Activated T-helper 1 cell treated with anti-CD3 and anti-CD28 coated beads, Interleukin-12 subunit alpha, Interleukin-12 subunit beta, Interleukin-2, Interleukin-4 antibody, amounts not matched to agents 30 ng/mL and 10 ng/mL and 1 ng/mL, durations not matched to agents 14 hours and 24 hours and 36 hours (primary cell): ENCODE data around the gene SHROOM3. TPM values are rescaled to one million over a fixed set of nuclear protein-coding genes. Genes with fewer than 3 reads are reported as not detected.

ENCODE experiments used
- DNase-seq: peaks from one replicate; pipeline ENCODE4 v3.0.0; 2021; ENCODE audit warnings: low spot score
- H3K27ac Mint-ChIP-seq: one replicate; pipeline ENCODE4 v1.8.0; 2021; ENCODE audit warnings: mild to moderate bottlenecking, mixed read lengths
- H3K27me3 Mint-ChIP-seq: one replicate; pipeline ENCODE4 v1.8.0; 2022; ENCODE audit warnings: mild to moderate bottlenecking, moderate library complexity, mixed read lengths; ENCODE audit not compliant: insufficient read depth
- H3K36me3 Mint-ChIP-seq: one replicate; pipeline ENCODE4 v1.8.0; 2021; ENCODE audit warnings: low read depth, mixed read lengths
- H3K4me1 Mint-ChIP-seq: one replicate; pipeline ENCODE4 v1.8.0; 2021; ENCODE audit warnings: low read depth, mixed read lengths
- H3K4me3 Mint-ChIP-seq: one replicate; pipeline ENCODE4 v1.8.0; 2021; ENCODE audit warnings: mild to moderate bottlenecking, moderate library complexity, mixed read lengths
- H3K9me3 Mint-ChIP-seq: one replicate; pipeline ENCODE4 v1.8.0; 2021; ENCODE audit warnings: mixed read lengths
- intact Hi-C: fragments of 100-400 bp; cut with micrococcal nuclease; formaldehyde crosslinking; loops from one replicate; pipeline ENCODE4 v1.15.1; 2024
- total RNA-seq: library from RNA; stranded (reverse); gene quantifications from 2 replicates; pipeline ENCODE4 v1.2.3, GENCODE V29; 2022

Gene SHROOM3
- total RNA-seq, 1 donor from 2014 or later: 0.05 TPM

DNA sequence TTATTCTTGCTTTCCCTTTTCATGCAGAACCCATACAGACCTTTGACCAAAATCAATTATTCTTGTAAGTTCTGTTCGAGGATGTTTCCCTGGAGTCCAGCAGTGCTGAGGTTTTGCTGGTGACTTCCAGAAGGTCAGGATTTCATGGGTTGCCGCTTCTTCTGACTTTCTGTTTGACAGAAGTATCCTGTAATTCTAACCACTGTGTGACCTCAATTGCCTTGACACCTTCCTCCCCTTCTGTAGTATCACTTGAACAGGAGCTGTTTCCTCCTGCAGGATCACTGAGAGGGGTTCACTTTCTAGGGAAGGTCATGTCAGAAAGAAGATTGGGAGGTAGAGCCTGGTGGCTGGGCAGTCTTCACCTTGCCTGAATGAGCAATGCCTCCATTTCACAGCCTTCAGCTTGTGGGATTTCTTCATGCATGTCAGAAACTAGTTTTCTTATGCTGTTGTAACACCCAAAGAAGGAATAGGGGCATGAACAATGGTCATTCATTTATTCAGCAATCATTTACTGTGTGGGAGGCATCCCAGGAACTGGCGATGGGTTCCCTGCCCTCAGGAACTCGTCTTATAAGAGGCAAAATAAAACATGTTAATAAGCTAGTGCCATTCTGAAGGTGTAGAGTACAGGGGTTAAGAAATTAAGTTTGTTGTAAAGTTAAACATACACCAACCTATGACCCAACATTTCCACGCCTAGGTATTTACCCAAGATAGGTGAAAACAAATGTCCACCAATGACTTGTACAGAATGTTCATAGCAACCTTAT, 257.0 kb downstream of the SHROOM3 start:
- Mint-ChIP-seq H3K36me3 (peaks cover 1% of the 10 kb centered on the region), H3K4me1 (peaks cover 28% of the 10 kb centered on the region), H3K9me3 (no peaks in the 10 kb centered on the region), H3K4me3 (no peak overlapping the region), H3K27ac (no peak overlapping the region), H3K27me3 (peaks cover 72% of the 10 kb centered on the region)
- intact Hi-C loops: no loop called here
- no peak for DNase-seq

DNA sequence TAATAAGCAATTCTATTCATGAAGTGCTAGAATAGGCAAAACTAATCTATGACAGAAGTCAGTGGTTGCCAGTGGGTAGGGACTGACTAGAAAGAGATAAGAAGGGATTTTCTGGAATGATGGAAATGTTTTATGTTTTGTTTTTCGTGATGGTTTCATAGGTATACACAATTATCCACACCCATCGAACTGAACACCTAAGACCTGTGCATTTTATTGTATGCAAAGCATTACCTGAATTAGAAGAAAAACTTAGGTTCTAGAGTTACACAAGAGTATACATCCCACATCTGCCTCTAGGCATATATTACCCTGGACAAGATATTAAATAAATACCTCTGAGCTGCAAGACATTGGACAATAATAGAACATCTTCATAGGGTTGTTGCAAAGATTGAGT, 257.7 kb downstream of the SHROOM3 start:
- Mint-ChIP-seq H3K9me3 (no peaks in the 10 kb centered on the region), H3K36me3 (peaks cover 1% of the 10 kb centered on the region), H3K4me1 (peaks cover 36% of the 10 kb centered on the region), H3K27ac (no peak overlapping the region), H3K27me3 (peaks cover 66% of the 10 kb centered on the region), H3K4me3 (no peak overlapping the region)
- DNase-seq: no peak
- intact Hi-C loops: no loop called here

DNA sequence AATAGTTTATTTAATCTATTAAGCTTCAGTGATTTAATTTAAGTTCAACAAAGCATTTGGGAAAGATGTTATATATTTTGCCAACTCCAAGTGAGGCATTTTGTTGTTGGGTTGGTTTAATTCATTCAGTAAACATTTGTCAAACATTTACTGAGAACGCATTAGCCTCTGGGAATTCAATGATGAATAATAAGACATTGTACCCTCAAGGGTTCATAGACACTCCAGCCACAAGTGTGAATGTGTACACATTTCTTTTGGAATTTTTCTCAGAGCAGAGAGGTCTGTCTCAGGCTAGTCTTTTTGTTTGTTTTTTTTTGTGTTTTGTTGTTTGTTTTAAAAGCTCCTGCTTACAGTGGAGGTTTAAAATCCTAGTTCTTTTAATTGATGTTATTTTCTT, 259.0 kb downstream of the SHROOM3 start:
- H3K4me3 Mint-ChIP-seq: no peak overlapping the region
- no peak overlapping the region for H3K27ac Mint-ChIP-seq
- DNase-seq: no peak
- H3K36me3 Mint-ChIP-seq: peaks cover 1% of the 10 kb centered on the region
- H3K27me3 Mint-ChIP-seq: peaks cover 53% of the 10 kb centered on the region
- H3K4me1 Mint-ChIP-seq: peaks cover 31% of the 10 kb centered on the region
- H3K9me3 Mint-ChIP-seq: no peaks in the 10 kb centered on the region
- intact Hi-C loops: no loop called here

DNA sequence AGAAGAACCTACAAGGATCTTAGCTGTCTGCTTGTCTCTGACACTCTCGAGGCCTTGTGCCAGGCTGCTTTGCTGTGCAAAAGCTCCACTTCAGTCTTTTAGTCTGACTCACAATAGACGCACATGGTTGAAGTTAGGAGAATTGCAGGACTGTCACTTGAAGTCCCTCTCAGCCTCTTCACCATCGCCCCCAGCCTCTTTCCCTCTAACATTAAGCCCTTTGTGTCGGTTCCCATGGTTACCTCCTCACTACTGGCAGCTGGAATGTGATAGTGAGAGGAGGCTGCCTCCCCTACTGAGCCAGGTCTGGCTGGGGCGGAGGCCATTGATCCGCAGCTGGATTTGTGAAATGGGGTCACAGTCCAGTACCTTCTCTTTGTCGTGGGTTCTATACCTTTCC, 261.1 kb downstream of the SHROOM3 start:
- Mint-ChIP-seq H3K9me3 (no peaks in the 10 kb centered on the region), H3K4me3 (no peak overlapping the region), H3K36me3 (no peaks in the 10 kb centered on the region), H3K27me3 (peaks cover 35% of the 10 kb centered on the region), H3K27ac (no peak overlapping the region), H3K4me1 (peaks cover 20% of the 10 kb centered on the region)
- intact Hi-C loops: no loop called here
- no peak for DNase-seq

DNA sequence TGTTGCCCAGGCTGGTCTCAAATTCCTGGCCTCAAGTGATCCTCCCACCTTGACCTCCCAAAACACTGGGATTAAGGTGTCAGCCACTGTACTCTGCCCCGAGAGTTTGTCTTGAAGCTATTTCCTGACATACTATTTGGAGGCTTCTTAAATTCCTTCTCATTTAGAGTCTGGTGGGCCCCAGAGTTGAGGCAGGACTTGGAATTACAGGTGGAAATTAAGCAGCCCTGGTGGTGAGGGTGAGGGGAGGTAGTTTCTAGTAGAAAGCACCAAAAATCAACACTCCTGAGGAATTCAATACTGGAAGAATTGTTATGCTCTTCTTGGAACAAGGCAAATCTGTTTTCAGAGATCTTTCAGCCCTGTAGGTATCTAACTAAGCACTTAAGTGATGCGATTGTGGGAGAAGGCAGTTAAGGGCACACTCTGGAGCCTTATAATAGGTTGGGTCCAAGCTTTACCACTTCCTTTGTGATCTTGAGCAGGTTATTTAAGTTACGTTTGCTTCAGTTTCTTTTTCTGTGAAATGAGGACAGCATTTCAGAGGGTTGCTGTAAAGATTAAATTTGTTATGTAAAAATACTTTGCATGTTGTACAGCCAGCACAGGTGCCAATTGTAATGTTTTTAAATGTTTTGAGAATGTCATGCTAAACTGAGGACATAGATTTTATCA, 262.2 kb downstream of the SHROOM3 start:
- H3K27ac Mint-ChIP-seq: no peak overlapping the region
- H3K4me3 Mint-ChIP-seq: peak overlapping the region; percentile 3
- intact Hi-C loops: no loop called here
- no peaks in the 10 kb centered on the region for H3K9me3 Mint-ChIP-seq
- no peaks in the 10 kb centered on the region for H3K36me3 Mint-ChIP-seq
- H3K4me1 Mint-ChIP-seq: peaks cover 10% of the 10 kb centered on the region
- DNase-seq: no peak
- peaks cover 24% of the 10 kb centered on the region for H3K27me3 Mint-ChIP-seq

DNA sequence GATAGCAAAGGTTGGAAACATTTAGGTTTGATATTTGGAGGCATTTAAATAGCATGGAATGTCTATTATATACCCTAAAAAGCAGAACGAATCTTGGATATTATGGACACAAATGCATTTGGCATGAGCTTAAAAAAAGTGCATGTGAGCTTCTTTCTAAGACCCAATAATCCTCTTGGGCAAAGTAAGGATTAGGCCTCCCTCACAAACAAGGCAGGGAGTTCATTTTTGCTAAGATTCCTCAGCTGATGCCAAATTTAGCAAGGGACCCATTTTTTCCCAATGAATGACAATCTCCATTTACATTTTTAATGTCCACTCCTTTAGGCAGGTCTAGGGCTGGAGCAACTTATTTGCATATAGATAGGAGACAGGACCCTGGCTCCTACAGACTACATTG, 263.1 kb downstream of the SHROOM3 start:
- H3K27ac Mint-ChIP-seq: no peak overlapping the region
- intact Hi-C loops: no loop called here
- H3K36me3 Mint-ChIP-seq: no peaks in the 10 kb centered on the region
- H3K9me3 Mint-ChIP-seq: no peaks in the 10 kb centered on the region
- peaks cover 10% of the 10 kb centered on the region for H3K4me1 Mint-ChIP-seq
- no peak for DNase-seq
- H3K4me3 Mint-ChIP-seq: no peak overlapping the region
- H3K27me3 Mint-ChIP-seq: peaks cover 19% of the 10 kb centered on the region

DNA sequence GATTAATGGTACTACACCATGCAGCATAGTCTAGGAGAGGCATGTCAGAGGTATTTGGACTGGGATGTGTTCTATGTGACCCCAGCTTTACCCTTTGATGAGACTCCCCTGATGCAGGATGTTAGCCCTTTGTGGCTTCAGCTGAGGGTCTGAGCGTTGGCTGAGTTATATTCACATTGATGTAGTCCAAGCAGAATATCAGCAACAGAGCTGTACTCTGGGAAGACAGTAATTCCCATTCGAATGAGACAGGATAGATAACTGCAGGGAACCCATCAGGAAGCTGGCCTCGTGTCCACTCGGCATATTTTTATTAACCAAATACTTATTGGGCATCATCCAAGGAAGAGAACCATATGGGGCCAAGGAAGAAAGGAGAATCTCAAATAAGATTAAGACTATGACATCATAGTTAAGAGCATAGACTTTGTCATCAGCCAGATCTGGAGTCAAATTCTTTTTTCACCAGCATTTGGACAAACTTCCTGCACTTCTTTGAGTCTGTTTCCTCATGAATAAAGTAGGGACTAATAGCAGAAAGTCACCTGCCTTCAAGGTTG, 264.8 kb downstream of the SHROOM3 start:
- Mint-ChIP-seq H3K36me3 (no peaks in the 10 kb centered on the region), H3K4me3 (no peak overlapping the region), H3K9me3 (no peaks in the 10 kb centered on the region), H3K27me3 (peaks cover 9% of the 10 kb centered on the region), H3K4me1 (peaks cover 10% of the 10 kb centered on the region), H3K27ac (no peak overlapping the region)
- DNase-seq: no peak
- intact Hi-C loops: no loop called here

DNA sequence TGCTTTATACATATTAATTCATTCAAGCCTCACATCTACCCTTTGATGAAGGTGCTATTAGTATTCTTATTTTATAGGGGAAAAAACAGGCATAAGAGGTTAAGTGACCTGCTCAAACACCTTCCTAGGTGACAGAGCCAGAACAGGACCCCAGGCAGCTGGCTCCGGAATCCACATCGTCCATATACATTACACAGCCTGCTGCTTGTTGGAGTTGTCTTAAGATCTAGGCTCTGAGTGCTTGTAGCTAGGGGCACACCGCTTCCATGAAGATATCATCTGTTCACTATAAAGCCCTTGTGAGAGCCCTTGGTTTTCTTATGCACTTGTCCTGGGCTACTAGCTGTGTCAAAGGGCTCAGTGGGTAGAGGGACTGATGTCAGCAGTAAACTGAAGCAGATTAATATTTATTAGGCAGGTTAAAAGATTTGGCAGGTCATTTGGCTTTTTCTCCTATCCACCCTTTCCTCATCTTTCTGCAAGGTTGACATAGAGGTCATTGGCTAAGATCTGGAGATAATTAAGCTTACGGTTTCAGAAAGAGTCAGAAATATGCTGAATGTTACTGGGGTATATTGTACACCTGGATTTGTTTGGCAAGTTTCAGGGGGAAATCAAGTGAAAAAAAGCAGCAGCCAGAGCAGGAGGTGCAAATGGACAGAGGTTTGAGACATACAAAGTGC, 267.6 kb downstream of the SHROOM3 start:
- Mint-ChIP-seq H3K4me1 (peaks cover 4% of the 10 kb centered on the region), H3K36me3 (no peaks in the 10 kb centered on the region), H3K4me3 (no peak overlapping the region), H3K27ac (no peak overlapping the region), H3K27me3 (peaks cover 6% of the 10 kb centered on the region), H3K9me3 (no peaks in the 10 kb centered on the region)
- intact Hi-C loops: no loop called here
- DNase-seq: no peak

DNA sequence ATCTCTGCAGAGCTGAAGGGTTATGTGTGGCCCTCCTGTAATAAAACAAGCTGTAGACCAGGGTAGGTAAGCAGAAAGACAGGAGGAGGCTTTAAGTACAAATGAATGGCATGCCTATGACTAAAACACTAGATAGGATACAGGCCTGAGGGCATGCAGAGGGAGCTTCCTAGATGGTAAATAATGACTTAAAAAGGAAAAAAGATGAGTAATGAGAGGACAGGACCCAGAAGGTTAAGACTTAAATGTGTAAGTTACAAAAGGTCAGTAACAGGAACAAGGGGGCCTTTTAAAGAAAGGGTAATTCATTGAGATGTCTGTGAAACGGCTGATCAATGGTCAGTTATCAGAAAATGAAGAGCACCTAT, 268.1 kb downstream of the SHROOM3 start:
- H3K36me3 Mint-ChIP-seq: no peaks in the 10 kb centered on the region
- no peak overlapping the region for H3K4me3 Mint-ChIP-seq
- intact Hi-C loops: no loop called here
- DNase-seq: no peak
- peaks cover 6% of the 10 kb centered on the region for H3K27me3 Mint-ChIP-seq
- no peaks in the 10 kb centered on the region for H3K9me3 Mint-ChIP-seq
- no peak overlapping the region for H3K27ac Mint-ChIP-seq
- H3K4me1 Mint-ChIP-seq: no peaks in the 10 kb centered on the region

DNA sequence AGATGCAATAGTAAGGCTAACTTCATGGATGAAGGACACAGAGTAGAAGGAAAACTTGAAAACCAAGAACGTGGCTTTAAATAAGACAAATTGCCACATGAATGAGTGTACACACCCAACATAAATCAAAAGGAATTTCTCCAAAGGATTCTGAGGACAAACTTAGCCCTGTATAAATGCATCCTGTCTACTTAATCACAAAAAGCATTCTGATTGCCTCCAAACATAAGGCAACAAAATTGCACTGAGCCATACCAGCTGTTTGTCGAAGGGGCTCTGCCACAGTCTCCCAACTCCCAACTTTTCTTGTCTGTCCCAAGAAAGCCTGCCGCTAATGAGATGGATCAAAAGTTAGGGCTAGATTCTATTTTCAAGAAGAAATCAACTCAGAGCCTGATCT, 268.6 kb downstream of the SHROOM3 start:
- Mint-ChIP-seq H3K9me3 (no peaks in the 10 kb centered on the region), H3K27me3 (peaks cover 6% of the 10 kb centered on the region), H3K4me3 (no peak overlapping the region), H3K27ac (no peak overlapping the region), H3K36me3 (no peaks in the 10 kb centered on the region), H3K4me1 (no peaks in the 10 kb centered on the region)
- intact Hi-C loops: no loop called here
- no peak for DNase-seq

DNA sequence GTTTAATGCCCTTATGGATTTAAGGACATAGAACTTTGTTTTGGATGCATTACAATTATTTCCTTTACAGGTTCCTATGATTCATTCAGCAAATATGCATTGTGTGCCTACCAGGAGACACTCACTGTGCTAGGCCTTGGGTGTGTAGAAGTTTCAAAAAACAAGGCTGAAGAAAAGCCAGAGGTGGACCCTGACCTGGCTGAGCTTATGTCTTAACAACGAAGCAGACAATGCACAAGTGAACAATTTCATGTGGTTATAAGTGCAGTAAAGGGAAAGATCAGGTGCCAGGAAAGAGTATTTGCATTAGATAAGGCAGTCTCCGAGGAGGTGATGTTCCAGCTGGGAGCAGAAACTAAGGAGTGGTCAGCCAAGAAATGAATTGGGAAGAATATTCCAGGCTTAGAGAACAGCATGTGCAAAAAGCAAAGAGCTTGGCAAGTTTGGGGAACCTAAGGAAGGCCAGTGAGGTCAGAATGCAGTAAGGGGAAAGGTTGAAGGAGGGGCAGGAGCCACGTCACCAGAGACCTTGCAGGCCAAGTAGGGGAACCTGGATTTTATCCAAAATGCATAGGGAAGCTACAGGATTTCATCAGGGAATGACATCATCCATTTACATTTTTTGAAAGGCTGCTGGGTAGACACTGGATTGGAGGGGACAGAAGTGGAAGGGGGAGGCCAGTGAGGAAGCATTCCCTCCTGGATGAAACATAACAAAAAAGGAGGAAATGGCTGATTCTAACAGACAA, 269.3 kb downstream of the SHROOM3 start:
- Mint-ChIP-seq H3K27me3 (peaks cover 6% of the 10 kb centered on the region), H3K4me1 (no peaks in the 10 kb centered on the region), H3K36me3 (no peaks in the 10 kb centered on the region), H3K27ac (no peak overlapping the region), H3K4me3 (no peak overlapping the region), H3K9me3 (no peaks in the 10 kb centered on the region)
- DNase-seq: no peak
- intact Hi-C loops: no loop called here

DNA sequence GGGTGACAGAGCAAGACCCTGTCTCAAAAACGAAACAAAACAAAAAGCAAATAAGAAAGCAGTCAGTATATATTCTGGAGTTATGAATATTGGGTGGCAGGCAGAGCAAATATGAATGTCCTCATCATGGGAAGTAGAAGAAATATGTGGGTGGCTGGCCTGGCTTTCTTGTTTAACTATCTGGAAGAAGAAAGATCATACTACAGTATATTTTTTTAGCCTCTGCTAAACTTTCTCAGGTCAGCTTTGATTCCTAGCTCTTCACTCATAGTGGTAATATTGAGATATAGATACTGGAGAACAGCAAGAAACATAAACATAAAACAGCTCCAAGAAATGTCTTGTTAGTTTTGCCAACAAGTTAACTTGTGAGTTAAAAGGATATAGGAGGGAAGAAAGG, 270.4 kb downstream of the SHROOM3 start:
- H3K27me3 Mint-ChIP-seq: peaks cover 6% of the 10 kb centered on the region
- H3K9me3 Mint-ChIP-seq: no peaks in the 10 kb centered on the region
- H3K4me3 Mint-ChIP-seq: no peak overlapping the region
- no peaks in the 10 kb centered on the region for H3K36me3 Mint-ChIP-seq
- intact Hi-C loops: no loop called here
- no peak for DNase-seq
- H3K27ac Mint-ChIP-seq: no peak overlapping the region
- no peaks in the 10 kb centered on the region for H3K4me1 Mint-ChIP-seq
